Fibroblast of lung (primary cell): Measurements from ENCODE around the gene EPHB1.

ENCODE experiments used
- EZH2 ChIP-seq: IDR thresholded peaks from 2 replicates; pipeline ENCODE4 v1.5.1; 2012; ENCODE audit warnings: low read length, control low read depth, mild to moderate bottlenecking; ENCODE audit errors: missing control alignments
- TF ChIP-seq, protein P1 (sequence below), 2 donors: IDR thresholded peaks in 1 of 2; conservative IDR thresholded peaks in 1 of 2; 1 replicate in 1 of 2; 2 replicates in 1 of 2; pipeline ENCODE4 v1.5.1; 2011 to 2012; ENCODE audit warnings: low read length in 2 of 2, control low read depth in 1 of 2, inconsistent platforms in 1 of 2, low read depth in 1 of 2, mild to moderate bottlenecking in 1 of 2

DNA sequence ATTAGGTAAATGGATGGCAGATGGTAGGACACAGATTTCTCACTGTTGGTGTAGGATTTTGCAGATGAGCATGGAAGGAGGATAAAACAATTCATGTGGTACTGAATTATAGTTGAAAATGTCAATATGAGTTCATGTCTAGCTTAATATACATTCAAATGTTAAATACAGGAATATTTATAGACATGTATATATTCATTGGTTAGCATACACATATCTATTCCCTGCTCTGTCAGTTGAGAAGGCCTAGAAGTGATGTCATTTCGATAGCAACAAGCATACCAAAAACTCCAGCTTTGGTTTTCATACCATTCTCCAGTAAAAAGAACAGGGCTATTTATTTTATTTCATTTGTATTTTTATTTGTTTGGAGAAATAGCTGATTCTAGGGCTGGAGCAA is 497.1 kb downstream of the EPHB1 start:
- TF ChIP-seq, protein P1, sequence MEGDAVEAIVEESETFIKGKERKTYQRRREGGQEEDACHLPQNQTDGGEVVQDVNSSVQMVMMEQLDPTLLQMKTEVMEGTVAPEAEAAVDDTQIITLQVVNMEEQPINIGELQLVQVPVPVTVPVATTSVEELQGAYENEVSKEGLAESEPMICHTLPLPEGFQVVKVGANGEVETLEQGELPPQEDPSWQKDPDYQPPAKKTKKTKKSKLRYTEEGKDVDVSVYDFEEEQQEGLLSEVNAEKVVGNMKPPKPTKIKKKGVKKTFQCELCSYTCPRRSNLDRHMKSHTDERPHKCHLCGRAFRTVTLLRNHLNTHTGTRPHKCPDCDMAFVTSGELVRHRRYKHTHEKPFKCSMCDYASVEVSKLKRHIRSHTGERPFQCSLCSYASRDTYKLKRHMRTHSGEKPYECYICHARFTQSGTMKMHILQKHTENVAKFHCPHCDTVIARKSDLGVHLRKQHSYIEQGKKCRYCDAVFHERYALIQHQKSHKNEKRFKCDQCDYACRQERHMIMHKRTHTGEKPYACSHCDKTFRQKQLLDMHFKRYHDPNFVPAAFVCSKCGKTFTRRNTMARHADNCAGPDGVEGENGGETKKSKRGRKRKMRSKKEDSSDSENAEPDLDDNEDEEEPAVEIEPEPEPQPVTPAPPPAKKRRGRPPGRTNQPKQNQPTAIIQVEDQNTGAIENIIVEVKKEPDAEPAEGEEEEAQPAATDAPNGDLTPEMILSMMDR (conservative IDR thresholded peaks at IDR 0.05 in 1 of 2, IDR thresholded peaks at IDR 0.05 in 1 of 2; ENCODE audit: low read depth in 1 of 2, low read length in 2 of 2): no peak
- TF ChIP-seq EZH2: no peak
